D341Med (cell line): ENCODE results near the gene TMEM231.
"Not testable (repeated sequence)": the region's sequence is repeated elsewhere in the genome, so short reads cannot be mapped to it uniquely, and the experiment has no call there.

Experiments used
- DNase-seq: peaks from one replicate; pipeline ENCODE4 v3.0.0; 2012; ENCODE audit warnings: low spot score

TMEM231 gene

GRCh38 chr16:75566758-75567255, 10.8 kb upstream of the TMEM231 start:
- DNase-seq: no peak

- DNase-seq: peak; percentile 93
Measured at GRCh38 chr16:75566040-75566757, 10.1 kb upstream of the TMEM231 start, which contains the start of gene GABARAPL2. GABARAPL2 (plus strand) TSS chr16:75566379; CDS start chr16:75566487, 108 bp downstream.

GRCh38 chr16:75565640-75566039, 9.6 kb upstream of the TMEM231 start:
- DNase-seq: no peak

GRCh38 chr16:75559564-75560372, 3.7 kb upstream of the TMEM231 start:
- DNase-seq: no peak

GRCh38 chr16:75558846-75559401, 2.9 kb upstream of the TMEM231 start:
- DNase-seq: no peak

GRCh38 chr16:75556431-75556950, 439 bp upstream of the TMEM231 start:
- no peak for DNase-seq

- peak; percentile 85 for DNase-seq
Measured at GRCh38 chr16:75555213-75555706, 792 bp downstream of the TMEM231 start.

- DNase-seq: no peak
Measured at GRCh38 chr16:75552951-75553350, 3.1 kb downstream of the TMEM231 start.

GRCh38 chr16:75550211-75550662, 5.8 kb downstream of the TMEM231 start:
- DNase-seq: peak; percentile 46

- DNase-seq: not testable (repeated sequence)
Measured at GRCh38 chr16:75548456-75548855, 7.6 kb downstream of the TMEM231 start.

- no peak for DNase-seq
Measured at GRCh38 chr16:75546293-75546692, 9.8 kb downstream of the TMEM231 start.

- not testable (repeated sequence) for DNase-seq
Measured at GRCh38 chr16:75545879-75546278, 10.2 kb downstream of the TMEM231 start.

GRCh38 chr16:75542462-75542861, 13.6 kb downstream of the TMEM231 start:
- not testable (repeated sequence) for DNase-seq

GRCh38 chr16:75541236-75541635, 14.8 kb downstream of the TMEM231 start:
- DNase-seq: no peak

- not testable (repeated sequence) for DNase-seq
Measured at GRCh38 chr16:75538882-75539565, 17.0 kb downstream of the TMEM231 start.

GRCh38 chr16:75537776-75538175, 18.3 kb downstream of the TMEM231 start:
- no peak for DNase-seq

- no peak for DNase-seq
Measured at GRCh38 chr16:75535901-75536300, 20.2 kb downstream of the TMEM231 start, which contains the start of gene CHST5. CHST5 (minus strand) TSS chr16:75536108; CDS start chr16:75530384, 5,724 bp downstream.

- no peak for DNase-seq
Measured at GRCh38 chr16:75535211-75535843, 20.7 kb downstream of the TMEM231 start.

- DNase-seq: no peak
Measured at GRCh38 chr16:75534560-75535205, 21.4 kb downstream of the TMEM231 start.

GRCh38 chr16:75532791-75533190, 23.3 kb downstream of the TMEM231 start:
- no peak for DNase-seq
